ENCODE results near the gene PPP3CA.

The PPP3CA gene

DNA sequence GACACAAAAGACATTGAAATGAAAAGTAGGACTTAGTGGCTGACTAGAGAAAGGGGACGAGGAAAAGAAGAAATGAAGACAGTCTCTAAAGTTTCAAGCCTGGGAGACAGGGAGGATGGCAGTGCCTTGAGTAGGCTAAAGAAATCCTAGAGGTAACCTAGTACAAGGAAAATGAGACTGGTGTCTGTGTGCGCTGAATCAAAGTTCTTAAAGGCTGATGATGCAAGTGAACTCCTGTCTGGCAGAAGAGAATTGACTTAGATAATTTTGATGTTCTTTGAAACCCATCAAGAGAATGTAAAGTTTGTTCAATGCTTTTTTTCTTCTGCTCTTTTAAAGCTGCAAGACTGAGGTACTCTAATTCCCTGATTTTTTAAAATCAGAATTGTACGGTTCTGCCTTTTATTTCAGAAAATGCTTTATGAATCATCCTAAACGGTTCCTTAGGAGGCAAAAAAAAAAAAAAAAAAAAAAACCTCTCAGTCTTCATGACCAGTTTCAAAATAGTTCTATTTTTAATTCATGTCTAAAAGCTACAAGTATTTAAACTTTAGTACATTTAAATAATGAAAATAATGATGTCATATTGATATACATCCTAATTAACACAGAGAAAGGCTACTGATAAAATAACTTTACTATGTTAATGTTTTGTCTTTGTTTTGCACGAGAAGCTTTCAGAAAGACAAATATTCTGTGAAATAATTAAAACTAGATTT is 189.8 kb downstream of the PPP3CA start:
- TF ChIP-seq, protein P1, sequence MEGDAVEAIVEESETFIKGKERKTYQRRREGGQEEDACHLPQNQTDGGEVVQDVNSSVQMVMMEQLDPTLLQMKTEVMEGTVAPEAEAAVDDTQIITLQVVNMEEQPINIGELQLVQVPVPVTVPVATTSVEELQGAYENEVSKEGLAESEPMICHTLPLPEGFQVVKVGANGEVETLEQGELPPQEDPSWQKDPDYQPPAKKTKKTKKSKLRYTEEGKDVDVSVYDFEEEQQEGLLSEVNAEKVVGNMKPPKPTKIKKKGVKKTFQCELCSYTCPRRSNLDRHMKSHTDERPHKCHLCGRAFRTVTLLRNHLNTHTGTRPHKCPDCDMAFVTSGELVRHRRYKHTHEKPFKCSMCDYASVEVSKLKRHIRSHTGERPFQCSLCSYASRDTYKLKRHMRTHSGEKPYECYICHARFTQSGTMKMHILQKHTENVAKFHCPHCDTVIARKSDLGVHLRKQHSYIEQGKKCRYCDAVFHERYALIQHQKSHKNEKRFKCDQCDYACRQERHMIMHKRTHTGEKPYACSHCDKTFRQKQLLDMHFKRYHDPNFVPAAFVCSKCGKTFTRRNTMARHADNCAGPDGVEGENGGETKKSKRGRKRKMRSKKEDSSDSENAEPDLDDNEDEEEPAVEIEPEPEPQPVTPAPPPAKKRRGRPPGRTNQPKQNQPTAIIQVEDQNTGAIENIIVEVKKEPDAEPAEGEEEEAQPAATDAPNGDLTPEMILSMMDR (IDR thresholded peaks at IDR 0.05): no peak

DNA sequence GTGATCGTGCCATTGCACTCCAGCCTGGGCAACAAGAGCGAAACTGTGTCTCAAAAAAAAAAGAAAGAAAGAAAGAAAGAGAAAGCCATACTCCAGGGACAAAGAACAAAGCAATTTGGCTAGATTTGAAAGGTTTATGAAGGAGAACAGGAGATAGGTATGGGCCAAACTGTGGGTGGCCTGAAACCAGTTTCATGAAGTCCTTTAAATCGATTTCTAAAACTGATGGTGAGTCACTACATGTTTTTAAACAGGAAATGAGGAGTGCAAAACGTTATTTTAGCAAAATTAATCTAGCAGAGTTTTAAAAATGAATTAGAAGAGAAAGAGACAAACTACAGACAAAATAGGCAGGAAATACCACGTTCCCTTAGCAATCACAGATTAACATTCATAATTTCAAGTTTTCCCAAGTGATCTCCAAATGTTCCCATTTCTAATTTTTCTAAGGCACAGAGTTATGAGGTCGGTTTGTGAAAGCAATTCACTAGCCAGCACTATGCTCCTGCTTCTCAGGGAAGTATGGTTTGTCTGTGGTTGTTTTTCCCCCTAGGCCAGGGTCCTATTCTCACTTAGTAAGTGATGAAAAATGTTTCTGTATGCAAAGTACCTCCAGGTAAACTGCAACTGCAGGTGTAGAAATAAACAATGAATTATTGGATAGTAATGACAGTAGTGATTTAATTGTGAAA is 190.6 kb downstream of the PPP3CA start:
- TF ChIP-seq, protein P1 (IDR thresholded peaks at IDR 0.05): no peak

DNA sequence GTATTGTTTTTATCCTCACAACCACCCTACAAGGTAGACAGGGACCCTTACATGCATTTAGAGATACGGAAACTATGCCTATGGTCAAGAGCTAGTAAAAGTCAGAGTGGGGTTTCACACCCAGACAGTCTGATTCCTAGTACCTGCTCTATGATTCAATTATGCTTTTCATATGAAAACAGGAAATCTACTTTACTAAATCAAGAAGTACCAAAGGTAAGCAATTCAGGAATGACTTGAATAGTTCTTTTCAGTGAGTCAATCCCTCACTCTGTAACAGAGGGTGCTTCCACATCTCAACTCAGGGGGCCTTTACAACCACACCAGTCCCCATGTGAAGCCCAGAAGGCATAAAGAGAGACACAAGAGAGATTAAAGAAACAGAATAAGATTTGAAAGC is 191.4 kb downstream of the PPP3CA start:
- TF ChIP-seq, protein P1 (IDR thresholded peaks at IDR 0.05): no peak

DNA sequence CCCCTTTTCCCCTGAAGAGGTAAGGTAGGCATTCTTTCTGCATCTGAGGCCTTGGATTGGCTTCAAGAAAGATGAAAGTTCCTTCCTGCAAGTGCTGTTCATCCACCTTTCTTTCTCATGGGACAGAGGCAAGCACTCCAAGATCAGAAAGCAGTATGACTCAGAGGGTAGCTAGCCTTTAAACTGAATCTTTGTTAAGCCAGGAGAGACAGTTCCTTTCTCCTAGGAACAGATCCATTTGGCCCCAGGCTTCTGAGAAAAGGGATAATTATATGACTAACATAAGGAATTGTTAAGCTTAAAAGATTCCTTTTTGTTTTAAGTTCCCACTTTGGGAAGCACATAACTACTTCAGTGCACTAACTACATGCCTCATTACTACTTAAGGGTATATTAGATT is 192.0 kb downstream of the PPP3CA start:
- TF ChIP-seq, protein P1 (IDR thresholded peaks at IDR 0.05): no peak

DNA sequence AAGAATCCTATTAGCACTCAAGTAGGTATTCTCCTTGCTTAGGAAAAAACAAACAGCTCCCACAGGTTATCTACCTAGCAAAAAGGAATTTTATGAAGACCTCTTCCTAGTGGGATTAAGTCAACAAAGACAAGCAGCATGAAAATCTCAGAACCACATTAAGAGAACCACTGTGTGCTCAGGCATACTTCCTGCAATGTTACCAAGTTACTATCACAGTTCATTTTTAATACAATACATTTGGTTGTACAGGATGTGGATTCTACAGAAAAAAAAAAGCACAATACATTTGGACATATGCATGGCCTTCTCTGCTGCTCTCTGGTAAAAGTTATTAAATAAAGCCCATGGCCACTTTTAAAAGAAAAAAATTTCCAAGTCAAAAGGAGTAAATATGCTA is 193.7 kb downstream of the PPP3CA start:
- TF ChIP-seq, protein P1 (IDR thresholded peaks at IDR 0.05): no peak

DNA sequence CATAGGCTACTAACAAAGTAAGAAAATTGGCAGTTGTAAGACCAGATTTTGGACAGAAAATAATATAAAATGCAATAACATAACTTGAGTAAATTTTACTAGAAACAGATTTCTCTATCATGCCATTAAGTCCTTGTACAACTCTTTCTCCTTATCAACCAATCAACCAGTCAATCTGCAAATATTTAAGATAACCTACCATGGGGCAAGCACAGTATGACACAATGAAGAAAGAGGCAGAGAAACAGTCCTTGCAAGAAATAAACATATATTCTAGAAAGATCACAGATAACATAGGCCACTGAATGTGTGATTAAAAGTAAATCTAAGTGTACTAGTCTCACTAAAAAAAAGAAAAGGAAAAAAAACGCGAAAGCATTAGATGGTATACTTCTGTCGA is 194.8 kb downstream of the PPP3CA start:
- TF ChIP-seq, protein P1 (IDR thresholded peaks at IDR 0.05): no peak

DNA sequence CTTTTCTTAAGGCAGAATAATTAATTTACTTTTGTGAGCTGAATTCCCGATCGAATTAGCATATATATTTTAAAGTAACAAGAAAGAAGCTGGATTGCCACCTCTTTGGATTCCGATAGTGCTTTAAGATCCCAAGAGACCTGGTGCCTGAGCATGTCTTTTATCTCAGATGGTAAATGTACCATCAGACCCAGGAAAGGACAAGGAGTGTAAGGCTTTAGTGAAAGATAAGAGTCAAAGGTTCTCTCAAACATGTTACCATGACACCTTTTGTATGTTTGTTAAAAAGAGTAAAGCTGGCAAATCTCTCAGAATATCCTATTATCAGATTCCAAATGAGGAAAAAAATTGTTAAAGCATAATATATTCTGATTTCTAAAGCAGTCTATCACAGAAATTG is 198.8 kb downstream of the PPP3CA start:
- TF ChIP-seq, protein P1 (IDR thresholded peaks at IDR 0.05): no peak
